Left renal pelvis (tissue), 4 donors: ENCODE data around the gene ARCN1. TPM values are rescaled to one million over a fixed set of nuclear protein-coding genes. Genes with fewer than 3 reads are reported as not detected.

Experiments used
- DNase-seq, 4 donors: peaks; one replicate each; pipeline ENCODE4 v3.0.0-alpha.2; 2013; ENCODE audit warnings: low read depth in 4 of 4, low spot score in 3 of 4
- polyA plus RNA-seq, 4 donors: library from polyadenylated mRNA; unstranded; fragments of 120-200 nt; gene quantifications; one replicate each; pipeline ENCODE4 v1.2.1, GENCODE V29; 2013; ENCODE audit not compliant: insufficient read length in 4 of 4

The ARCN1 gene
- polyA plus RNA-seq, 4 donors: 162 to 216 (median 202) TPM

DNA sequence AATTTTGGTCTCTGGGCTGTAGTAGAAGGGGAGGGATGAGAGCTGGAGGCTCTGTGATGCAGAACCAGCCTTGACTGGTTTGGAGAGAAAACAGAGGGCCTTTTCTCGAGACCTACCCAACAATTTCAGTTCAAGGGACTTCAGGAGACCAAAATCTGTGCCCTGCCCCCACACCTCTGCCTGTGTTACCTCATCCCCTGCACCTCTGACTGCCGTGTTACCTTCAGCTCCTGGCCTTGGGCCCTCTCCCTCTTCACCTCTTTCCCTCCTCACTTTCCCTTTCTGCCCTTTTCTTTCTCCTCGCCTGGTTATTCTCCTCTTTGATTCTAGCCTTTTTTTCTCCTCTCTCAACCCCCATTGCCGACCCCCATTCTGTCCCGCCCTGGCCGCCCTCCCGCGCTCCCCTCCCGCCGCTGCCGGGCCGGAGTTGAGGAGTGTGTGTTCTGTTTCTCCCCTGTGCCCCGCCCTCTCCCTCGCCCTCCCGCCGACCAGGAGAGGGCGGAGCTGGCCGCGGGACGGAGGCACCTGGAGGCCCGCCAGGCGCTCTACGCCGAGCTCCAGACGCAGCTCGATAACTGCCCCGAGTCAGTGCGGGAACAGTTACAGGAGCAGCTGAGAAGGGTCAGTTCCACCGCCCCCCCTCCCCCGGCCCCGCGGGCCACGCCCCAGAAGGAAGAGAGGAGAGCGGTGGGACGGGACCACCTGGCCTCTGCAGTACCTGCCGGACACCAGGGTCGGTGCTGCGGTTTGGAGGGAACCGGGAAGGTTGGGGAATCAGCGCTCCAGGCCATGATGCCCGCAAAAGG is 62.4 kb downstream of the ARCN1 start:
- DNase-seq: no peak

- no peak for DNase-seq
Measured at GRCh38 chr11:118635237-118635591, 63.0 kb downstream of the ARCN1 start.

- no peak for DNase-seq
Measured at GRCh38 chr11:118635642-118636041, 63.4 kb downstream of the ARCN1 start.

DNA sequence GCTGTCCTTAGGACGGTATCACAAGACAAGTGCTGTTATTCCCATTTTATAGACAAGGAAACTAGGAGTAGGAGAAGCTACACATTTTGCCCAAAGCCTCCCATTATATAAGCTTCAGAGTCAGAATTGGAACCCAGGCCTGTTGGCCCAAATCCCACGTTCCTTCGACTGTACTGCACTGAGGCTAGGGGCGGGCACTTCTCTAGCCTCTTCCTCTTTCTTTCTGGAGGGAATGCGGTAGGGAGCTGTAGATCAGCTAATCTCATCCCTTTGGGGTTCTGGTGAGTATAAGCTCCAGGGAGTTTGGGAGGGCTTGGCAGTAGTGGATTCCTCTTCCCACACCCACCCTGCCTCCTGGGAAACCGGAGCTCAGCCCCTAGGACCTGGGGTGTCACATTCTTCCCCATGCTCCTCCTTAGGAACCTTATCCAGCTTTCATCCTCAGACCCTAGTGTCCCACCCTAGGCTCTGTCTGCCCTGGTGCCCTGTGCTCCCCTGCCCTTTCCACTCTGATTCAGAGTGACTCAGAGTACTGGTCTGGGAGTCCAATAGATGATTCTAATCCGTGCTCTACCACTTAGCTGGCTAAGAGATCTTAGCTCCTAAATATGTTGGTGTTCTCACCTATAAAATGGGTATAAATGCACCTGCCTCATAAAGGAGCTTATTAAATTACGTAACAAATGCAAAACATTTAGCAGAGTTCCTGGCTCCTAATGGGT is 64.5 kb downstream of the ARCN1 start:
- DNase-seq: no peak

DNA sequence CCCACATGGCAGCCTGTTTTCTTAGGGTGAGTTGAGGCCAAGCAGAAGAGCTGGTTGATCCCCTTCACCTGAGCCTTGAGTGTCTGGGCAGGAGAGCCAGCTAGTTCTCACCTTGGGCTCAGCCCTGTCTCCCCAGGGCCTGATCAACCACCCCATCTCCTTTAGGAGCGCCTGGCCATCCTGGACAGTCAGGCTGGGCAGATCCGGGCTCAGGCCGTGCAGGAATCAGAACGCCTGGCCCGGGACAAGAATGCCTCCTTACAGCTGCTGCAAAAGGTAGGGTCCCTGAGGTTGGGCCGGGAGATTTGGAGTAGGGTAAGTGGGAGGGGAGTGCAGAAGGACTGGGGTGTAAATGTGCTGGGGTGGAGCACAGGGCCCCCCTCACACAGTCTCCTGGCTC is 66.5 kb downstream of the ARCN1 start:
- no peak for DNase-seq

- no peak for DNase-seq
Measured at GRCh38 chr11:118639899-118640298, 67.7 kb downstream of the ARCN1 start.

GRCh38 chr11:118640332-118641154 is 68.3 kb downstream of the ARCN1 start:
- no peak for DNase-seq

- DNase-seq: no peak
Measured at GRCh38 chr11:118641397-118642019, 69.3 kb downstream of the ARCN1 start.

- DNase-seq: no peak
Measured at GRCh38 chr11:118643142-118643994, 71.2 kb downstream of the ARCN1 start.

- DNase-seq: no peak
Measured at GRCh38 chr11:118643995-118644345, 71.8 kb downstream of the ARCN1 start.

GRCh38 chr11:118644496-118644895 is 72.3 kb downstream of the ARCN1 start:
- no peak for DNase-seq

GRCh38 chr11:118645066-118645715 is 73.0 kb downstream of the ARCN1 start:
- DNase-seq: no peak

DNA sequence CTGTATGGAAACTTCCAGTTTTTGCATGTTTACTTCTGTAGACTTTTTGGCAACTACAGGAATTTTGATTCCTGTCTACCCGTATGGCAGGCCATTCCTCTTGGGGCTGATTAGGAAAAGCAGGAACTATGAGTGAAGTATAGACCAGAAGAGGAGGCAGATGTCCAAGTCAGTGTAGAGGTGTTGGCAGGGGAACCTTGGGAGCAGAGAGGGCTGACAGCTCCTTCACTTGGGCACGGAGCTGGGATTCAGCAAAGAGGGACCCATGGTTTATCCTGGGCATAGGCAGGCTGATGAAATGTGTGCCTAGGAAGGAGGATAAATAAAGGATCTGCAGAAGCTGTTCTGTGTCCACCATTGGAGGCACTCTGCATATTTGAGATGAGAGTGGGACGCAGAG is 74.2 kb downstream of the ARCN1 start:
- DNase-seq: no peak

GRCh38 chr11:118648291-118648690 is 76.1 kb downstream of the ARCN1 start:
- no peak for DNase-seq

- no peak for DNase-seq
Measured at GRCh38 chr11:118649941-118650340, 77.7 kb downstream of the ARCN1 start.

DNA sequence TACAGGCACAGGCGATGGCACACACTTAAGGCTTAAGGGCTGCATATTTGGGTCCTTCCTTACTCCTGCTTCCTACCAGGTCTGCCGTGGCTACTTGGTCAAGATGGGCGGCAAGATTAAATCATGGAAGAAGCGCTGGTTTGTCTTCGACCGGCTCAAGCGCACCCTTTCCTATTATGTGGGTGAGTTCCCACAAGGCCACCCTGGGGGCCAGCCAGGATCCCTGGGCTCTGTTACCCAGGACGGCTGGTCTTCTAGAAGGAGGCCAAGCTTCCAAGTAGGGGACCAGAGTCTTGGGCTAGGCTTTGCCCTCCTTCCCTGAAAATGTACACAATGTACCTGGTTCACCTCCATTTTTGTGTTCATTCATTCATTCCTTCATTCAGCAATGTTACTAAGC is 78.2 kb downstream of the ARCN1 start:
- no peak for DNase-seq

DNA sequence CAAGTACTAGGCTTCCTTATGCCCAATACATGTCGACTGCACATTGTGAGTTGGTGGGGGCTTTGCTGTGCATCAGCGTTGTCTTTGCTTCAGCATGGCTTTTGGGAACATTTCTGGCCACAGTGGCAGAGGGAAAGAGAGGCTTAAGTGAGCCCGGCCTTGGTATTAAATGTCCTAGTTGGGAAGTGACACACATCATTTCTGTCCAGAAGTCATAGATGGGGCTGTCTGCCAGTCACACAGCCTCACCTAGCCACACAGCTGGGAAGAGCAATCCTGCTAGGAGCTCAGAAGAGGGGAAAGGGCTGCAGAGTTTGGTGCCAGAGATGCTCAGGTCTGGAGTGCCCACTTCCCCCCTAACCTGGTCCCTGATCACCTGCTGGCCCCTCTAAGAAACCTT is 79.6 kb downstream of the ARCN1 start:
- DNase-seq: no peak
